ENCODE data around the gene ZSCAN25.
"Not testable (repeated sequence)": the region's sequence is repeated elsewhere in the genome, so short reads cannot be mapped to it uniquely, and the experiment has no call there.

ZSCAN25 gene

DNA sequence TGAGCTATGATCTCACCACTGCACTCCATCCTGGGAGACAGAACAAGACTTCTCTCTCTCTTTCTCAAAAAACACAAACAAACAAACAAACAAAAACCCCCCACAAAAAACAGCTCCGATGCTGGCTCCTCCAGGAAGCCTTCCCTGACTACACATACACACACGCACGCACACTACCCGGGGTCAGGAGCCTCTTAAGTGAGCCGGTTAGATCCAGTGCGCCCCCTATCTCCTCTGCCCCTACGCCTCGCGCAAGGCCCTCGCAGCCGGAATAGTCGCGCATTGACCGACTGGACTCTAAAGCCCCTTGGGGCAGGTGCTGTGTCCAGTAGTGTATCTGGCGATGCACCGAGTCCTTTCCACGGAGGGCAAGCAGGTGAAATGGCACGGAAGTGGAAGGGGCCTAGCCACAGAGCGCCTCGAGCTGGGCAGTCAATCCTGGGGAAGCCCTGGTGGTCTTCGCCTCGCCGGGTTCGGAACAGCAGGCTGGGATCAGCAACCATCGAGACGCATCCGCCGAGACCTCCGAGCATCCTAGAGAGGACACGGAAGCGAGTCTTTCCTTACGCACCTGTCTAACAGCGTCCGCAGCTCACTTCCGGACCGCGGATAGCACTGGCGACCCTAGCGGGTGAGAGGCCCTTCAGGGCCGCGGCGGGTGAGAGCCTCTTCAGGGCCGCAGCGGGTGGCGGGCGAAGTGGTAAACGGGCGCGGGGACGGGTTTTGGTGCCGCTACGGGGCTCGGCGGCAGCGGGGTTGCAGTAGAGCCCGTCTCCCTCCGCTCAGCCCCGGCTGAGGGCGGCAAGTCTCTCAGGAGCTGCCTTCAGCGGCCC, at the start of gene ZSCAN25:
Gene ZSCAN25 (plus strand): TSS at position 588 of the 833 bp plus-strand sequence. CDS start 2,661 bp downstream, outside the sequence.
- peak within 1 kb of the TSS; percentile 77 to 85 for H3K27ac ChIP-seq
- H3K27me3 ChIP-seq, result no peaks in the 10 kb centered on the region
- peaks cover 30 to 32% (median 31%) of the 10 kb centered on the region in 3 donors for H3K36me3 ChIP-seq
- peaks cover 0 to 16% (median 13%) of the 10 kb centered on the region in 4 donors for H3K4me1 ChIP-seq
- peak; percentile 82 to 90 for DNase-seq
- TF ChIP-seq, protein P1, sequence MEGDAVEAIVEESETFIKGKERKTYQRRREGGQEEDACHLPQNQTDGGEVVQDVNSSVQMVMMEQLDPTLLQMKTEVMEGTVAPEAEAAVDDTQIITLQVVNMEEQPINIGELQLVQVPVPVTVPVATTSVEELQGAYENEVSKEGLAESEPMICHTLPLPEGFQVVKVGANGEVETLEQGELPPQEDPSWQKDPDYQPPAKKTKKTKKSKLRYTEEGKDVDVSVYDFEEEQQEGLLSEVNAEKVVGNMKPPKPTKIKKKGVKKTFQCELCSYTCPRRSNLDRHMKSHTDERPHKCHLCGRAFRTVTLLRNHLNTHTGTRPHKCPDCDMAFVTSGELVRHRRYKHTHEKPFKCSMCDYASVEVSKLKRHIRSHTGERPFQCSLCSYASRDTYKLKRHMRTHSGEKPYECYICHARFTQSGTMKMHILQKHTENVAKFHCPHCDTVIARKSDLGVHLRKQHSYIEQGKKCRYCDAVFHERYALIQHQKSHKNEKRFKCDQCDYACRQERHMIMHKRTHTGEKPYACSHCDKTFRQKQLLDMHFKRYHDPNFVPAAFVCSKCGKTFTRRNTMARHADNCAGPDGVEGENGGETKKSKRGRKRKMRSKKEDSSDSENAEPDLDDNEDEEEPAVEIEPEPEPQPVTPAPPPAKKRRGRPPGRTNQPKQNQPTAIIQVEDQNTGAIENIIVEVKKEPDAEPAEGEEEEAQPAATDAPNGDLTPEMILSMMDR (IDR thresholded peaks at IDR 0.05), result no peak
- peak within 1 kb of the TSS; percentile 71 to 93 for H3K4me3 ChIP-seq
- intact Hi-C loops (cut with DNase I; ENCODE audit: low total_unique reads), result no loop called here
- H3K9me3 ChIP-seq, result no peaks in the 10 kb centered on the region

DNA sequence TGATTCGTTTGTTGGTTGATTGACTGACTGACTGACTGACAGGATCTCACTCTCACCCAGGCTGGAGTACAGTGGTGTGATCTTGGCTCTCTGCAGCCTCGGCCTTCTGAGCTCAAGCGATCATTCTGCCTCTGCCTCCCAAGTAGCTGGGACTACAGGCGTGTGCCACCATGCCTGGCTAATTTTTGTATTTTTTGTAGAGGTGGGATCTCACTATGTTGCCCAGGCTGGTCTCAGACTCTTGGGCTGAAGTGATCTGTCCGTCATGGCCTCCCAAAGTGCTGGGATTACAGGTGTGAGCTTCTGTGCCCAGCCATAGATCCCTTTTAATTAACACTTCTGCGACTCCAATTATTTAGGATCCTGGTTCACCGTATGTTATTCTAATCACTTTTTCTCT, 48.0 kb upstream of the ZSCAN25 start:
- H3K4me1 ChIP-seq; H3K27me3 ChIP-seq; DNase-seq; H3K9me3 ChIP-seq; H3K27ac ChIP-seq; H3K4me3 ChIP-seq; intact Hi-C loops (cut with DNase I; ENCODE audit: low total_unique reads): not testable (repeated sequence)
- H3K36me3 ChIP-seq, result peaks cover 51 to 95% (median 76%) of the 10 kb centered on the region in 3 donors

DNA sequence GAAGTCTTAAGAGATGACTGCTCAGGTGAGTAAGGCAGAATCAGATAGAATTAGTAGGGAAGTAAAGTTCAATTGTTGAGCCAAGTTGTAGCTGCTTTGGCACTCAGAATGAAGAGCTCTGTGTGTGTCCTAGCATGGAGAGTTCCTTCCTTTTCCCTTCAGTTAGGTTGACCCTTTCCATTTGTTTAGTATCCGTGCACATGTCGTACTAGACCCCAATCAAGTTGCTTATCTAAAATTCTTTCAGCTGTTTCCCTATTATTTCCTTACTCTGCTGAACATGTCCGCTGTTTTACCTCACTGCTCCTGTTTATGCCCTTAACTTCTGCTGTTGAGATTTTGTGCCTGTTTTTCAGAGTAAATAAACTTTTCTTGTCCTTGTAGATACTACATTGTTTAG, 45.0 kb upstream of the ZSCAN25 start:
- Histone ChIP-seq H3K4me3 (no peak overlapping the region), H3K27me3 (no peaks in the 10 kb centered on the region), H3K4me1 (no peaks in the 10 kb centered on the region), H3K9me3 (no peaks in the 10 kb centered on the region), H3K27ac (no peak overlapping the region), H3K36me3 (peaks cover 36 to 66% (median 51%) of the 10 kb centered on the region in 3 donors)
- intact Hi-C loops (cut with DNase I; ENCODE audit: low total_unique reads), result no loop called here
- TF ChIP-seq, protein P1 (IDR thresholded peaks at IDR 0.05), result no peak
- no peak for DNase-seq

DNA sequence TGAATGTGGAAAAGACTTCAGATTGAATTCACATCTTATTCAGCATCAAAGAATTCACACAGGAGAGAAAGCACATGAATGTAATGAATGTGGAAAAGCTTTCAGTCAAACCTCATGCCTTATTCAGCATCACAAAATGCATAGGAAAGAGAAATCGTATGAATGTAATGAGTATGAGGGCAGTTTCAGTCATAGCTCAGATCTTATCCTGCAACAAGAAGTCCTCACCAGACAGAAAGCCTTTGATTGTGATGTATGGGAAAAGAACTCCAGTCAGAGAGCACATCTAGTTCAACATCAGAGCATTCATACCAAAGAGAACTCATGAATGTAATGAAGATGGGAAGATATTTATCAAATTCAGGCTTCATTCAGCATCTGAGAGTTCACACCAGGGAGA, 43.5 kb upstream of the ZSCAN25 start:
- H3K27ac ChIP-seq, result no peak overlapping the region
- TF ChIP-seq, protein P1 (IDR thresholded peaks at IDR 0.05), result no peak
- intact Hi-C loops (cut with DNase I; ENCODE audit: low total_unique reads), result no loop called here
- no peaks in the 10 kb centered on the region for H3K27me3 ChIP-seq
- H3K4me3 ChIP-seq, result no peak overlapping the region
- H3K9me3 ChIP-seq, result no peaks in the 10 kb centered on the region
- DNase-seq, result no peak
- peaks cover 34 to 52% (median 46%) of the 10 kb centered on the region in 3 donors for H3K36me3 ChIP-seq
- H3K4me1 ChIP-seq, result no peaks in the 10 kb centered on the region

DNA sequence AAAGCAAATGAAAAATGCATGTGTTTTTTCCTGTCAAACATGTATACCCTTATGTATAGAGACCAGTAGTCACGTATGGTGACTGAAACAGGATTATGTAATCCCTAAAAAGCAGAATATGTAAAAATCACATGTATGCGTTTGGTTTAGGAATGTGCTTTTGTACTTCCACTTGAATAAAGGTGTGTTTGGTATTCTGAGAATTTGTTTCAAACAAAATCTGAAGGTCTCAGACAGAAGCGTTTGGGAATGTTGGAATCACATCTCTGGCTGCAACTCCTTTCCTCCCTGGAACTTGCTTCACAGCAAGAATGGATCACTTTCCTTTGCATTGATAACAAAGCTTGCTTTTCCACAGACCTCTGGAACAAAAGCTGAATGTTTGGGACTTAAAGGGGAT, 40.5 kb upstream of the ZSCAN25 start:
- H3K36me3 ChIP-seq, result peaks cover 19 to 26% (median 22%) of the 10 kb centered on the region in 3 donors
- peaks cover 0 to 11% (median 4%) of the 10 kb centered on the region in 4 donors for H3K4me1 ChIP-seq
- TF ChIP-seq, protein P1 (IDR thresholded peaks at IDR 0.05), result no peak
- no peak overlapping the region for H3K27ac ChIP-seq
- no peaks in the 10 kb centered on the region for H3K9me3 ChIP-seq
- no peaks in the 10 kb centered on the region for H3K27me3 ChIP-seq
- H3K4me3 ChIP-seq, result no peak overlapping the region
- no peak for DNase-seq
- intact Hi-C loops (cut with DNase I; ENCODE audit: low total_unique reads), result no loop called here

DNA sequence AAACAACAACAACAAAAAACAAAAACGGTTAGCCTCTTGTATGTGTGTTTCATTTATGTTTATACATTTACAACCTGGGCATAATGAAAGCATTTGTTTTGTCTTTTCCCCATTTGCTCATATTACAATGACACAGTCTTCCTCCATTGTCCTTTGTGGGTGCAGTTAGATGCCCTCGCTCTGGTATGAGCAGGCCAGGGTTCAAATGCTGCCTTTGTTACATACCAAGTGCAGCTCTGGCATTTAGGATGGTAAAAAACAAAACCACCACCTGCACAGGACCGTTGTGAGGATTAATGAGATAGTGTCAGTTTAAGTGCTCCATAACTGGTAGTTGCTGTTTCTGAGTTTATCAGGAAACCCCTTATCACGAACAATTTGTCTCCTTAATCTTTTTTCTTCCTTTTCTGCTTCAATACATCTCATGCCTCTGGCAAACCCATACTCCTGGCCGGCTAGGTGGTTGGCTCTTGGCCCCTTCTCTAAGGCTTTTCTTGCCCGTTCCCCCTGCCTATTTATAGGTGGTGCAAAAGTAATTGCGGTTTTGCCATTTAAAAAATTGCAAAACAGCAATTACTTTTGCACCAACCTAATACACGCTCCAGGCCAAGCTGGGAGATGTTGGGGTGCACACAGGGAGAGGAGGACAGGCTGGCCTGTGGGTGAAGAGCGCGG, 37.3 kb upstream of the ZSCAN25 start:
- intact Hi-C loops (cut with DNase I; ENCODE audit: low total_unique reads), result no loop called here
- no peak overlapping the region for H3K27ac ChIP-seq
- H3K9me3 ChIP-seq, result no peaks in the 10 kb centered on the region
- H3K4me3 ChIP-seq, result peak overlapping the region; percentile 53 to 70
- DNase-seq, result no peak
- TF ChIP-seq, protein P1 (IDR thresholded peaks at IDR 0.05), result no peak
- H3K27me3 ChIP-seq, result no peaks in the 10 kb centered on the region
- H3K36me3 ChIP-seq, result no peaks in the 10 kb centered on the region
- peaks cover 0 to 11% (median 4%) of the 10 kb centered on the region in 4 donors for H3K4me1 ChIP-seq
